ENCODE measurements around the gene STRA8. TPM values are rescaled to one million over a fixed set of nuclear protein-coding genes. Genes with fewer than 3 reads are reported as not detected.
A peak's percentile ranks its signal among the peaks of the same experiment; 100 is the strongest.

Gene STRA8
- total RNA-seq, 4 donors from 2014 or later, result 6.8 TPM; not detected in 3

GRCh38 chr7:135283959-135284638, 50.5 kb downstream of the STRA8 start:
- H3K4me3 ChIP-seq, result no peak overlapping the region

GRCh38 chr7:135285547-135286233, 52.1 kb downstream of the STRA8 start:
- no peaks in the 10 kb centered on the region for H3K36me3 ChIP-seq
- peaks cover 11% of the 10 kb centered on the region for H3K4me1 ChIP-seq
- no peak for DNase-seq (ENCODE audit: low spot score in 2 of 2)
- H3K9me3 ChIP-seq, result no peaks in the 10 kb centered on the region
- no peaks in the 10 kb centered on the region for H3K27me3 ChIP-seq
- WGBS, result 74% methylated on average over 5 of the region's 5 CpGs
- H3K4me3 ChIP-seq, result no peak overlapping the region
- H3K27ac ChIP-seq, result no peak overlapping the region
- TF ChIP-seq POLR2A (IDR thresholded peaks at IDR 0.05) (no peak), POLR2AphosphoS5 (IDR thresholded peaks at IDR 0.05) (no peak), CTCF (IDR thresholded peaks at IDR 0.05) (no peak), EP300 (IDR thresholded peaks at IDR 0.05) (no peak)

More at GRCh38 chr7:135283959-135284638, 50.5 kb downstream of the STRA8 start:
- Histone ChIP-seq H3K27me3 (no peaks in the 10 kb centered on the region), H3K4me1 (peaks cover 11% of the 10 kb centered on the region), H3K9me3 (no peaks in the 10 kb centered on the region), H3K27ac (no peak overlapping the region), H3K36me3 (no peaks in the 10 kb centered on the region)
- peak in 1 of 2 donors; percentile 18 for DNase-seq (ENCODE audit: low spot score in 2 of 2)
- TF ChIP-seq POLR2AphosphoS5 (IDR thresholded peaks at IDR 0.05) (no peak), POLR2A (IDR thresholded peaks at IDR 0.05) (no peak), CTCF (IDR thresholded peaks at IDR 0.05) (no peak)
- WGBS, result 96% methylated on average over 4 of the region's 4 CpGs

- Histone ChIP-seq H3K27me3 (no peaks in the 10 kb centered on the region), H3K27ac (no peak overlapping the region), H3K36me3 (no peaks in the 10 kb centered on the region), H3K4me3 (no peak overlapping the region), H3K9me3 (no peaks in the 10 kb centered on the region), H3K4me1 (peaks cover 2% of the 10 kb centered on the region)
- DNase-seq (ENCODE audit: low spot score in 2 of 2), result peak in 1 of 2 donors; percentile 15
- no peak for TF ChIP-seq CTCF (IDR thresholded peaks at IDR 0.05)
- no peak for TF ChIP-seq POLR2A (IDR thresholded peaks at IDR 0.05)
- TF ChIP-seq EP300 (IDR thresholded peaks at IDR 0.05), result no peak
- TF ChIP-seq POLR2AphosphoS5 (IDR thresholded peaks at IDR 0.05), result no peak
- 83% methylated on average over 4 of the region's 4 CpGs for WGBS
Observed at GRCh38 chr7:135286876-135287275, 53.2 kb downstream of the STRA8 start.

- Histone ChIP-seq H3K36me3 (no peaks in the 10 kb centered on the region), H3K4me3 (no peak overlapping the region), H3K27me3 (no peaks in the 10 kb centered on the region), H3K27ac (no peak overlapping the region), H3K9me3 (no peaks in the 10 kb centered on the region), H3K4me1 (no peaks in the 10 kb centered on the region)
- no peak for TF ChIP-seq POLR2AphosphoS5 (IDR thresholded peaks at IDR 0.05)
- TF ChIP-seq POLR2A (IDR thresholded peaks at IDR 0.05), result no peak
- no peak for TF ChIP-seq CTCF (IDR thresholded peaks at IDR 0.05)
- no peak for TF ChIP-seq EP300 (IDR thresholded peaks at IDR 0.05)
- WGBS, result 87% methylated on average over 4 of the region's 7 CpGs
- no peak for DNase-seq (ENCODE audit: low spot score in 2 of 2)
Observed at GRCh38 chr7:135290594-135290993, 57.0 kb downstream of the STRA8 start.

GRCh38 chr7:135291809-135292253, 58.2 kb downstream of the STRA8 start:
- TF ChIP-seq EP300 (IDR thresholded peaks at IDR 0.05) (no peak), POLR2AphosphoS5 (IDR thresholded peaks at IDR 0.05) (no peak), POLR2A (IDR thresholded peaks at IDR 0.05) (no peak)
- 79% methylated on average over 8 of the region's 8 CpGs for whole genome bisulfite sequencing
- no peaks in the 10 kb centered on the region for H3K9me3 ChIP-seq
- no peak for DNase-seq (ENCODE audit: low spot score in 2 of 2)
- no peaks in the 10 kb centered on the region for H3K36me3 ChIP-seq
- H3K4me3 ChIP-seq, result no peak overlapping the region
- H3K4me1 ChIP-seq, result no peaks in the 10 kb centered on the region
- no peak overlapping the region for H3K27ac ChIP-seq
- H3K27me3 ChIP-seq, result no peaks in the 10 kb centered on the region
